GM12891 (cell line): Measurements from ENCODE around the gene ST3GAL3.

ENCODE experiments used
- POLR2A ChIP-seq: IDR thresholded peaks from 2 replicates; pipeline ENCODE4 v1.6.1; 2011; ENCODE audit warnings: low read depth, low read length, control low read depth
- POLR2AphosphoS5 ChIP-seq: IDR thresholded peaks from 2 replicates; pipeline ENCODE4 v1.6.1; 2011; ENCODE audit warnings: low read depth, low read length, control low read depth
- TAF1 ChIP-seq: IDR thresholded peaks from 2 replicates; pipeline ENCODE4 v1.6.1; 2011; ENCODE audit warnings: low read depth, low read length, control low read depth

DNA sequence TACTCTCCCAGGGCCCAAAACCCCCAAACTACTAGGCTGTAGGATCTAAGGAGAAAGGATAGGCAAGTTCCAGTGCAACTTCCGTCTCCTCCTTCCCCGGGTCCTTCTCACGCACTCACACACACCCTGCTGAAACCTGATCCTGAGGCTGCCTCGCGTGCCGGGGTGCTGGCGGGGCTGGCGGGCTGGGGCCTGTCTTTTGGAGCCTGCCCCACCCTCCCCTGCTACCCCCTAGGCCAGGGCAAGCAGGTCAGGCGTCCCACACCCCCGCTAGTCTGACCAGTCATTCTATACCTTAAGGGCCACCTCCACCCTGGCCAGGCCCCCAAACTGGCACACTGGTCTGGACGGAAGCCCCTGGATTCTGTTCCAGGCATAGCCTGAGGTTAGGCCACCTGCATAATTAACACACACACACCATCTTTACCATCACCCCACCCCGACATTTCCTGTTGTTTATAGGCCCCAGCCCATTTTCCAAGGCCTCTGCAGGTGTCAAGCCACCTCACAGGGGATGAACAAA, 178.0 kb downstream of the ST3GAL3 start:
- TF ChIP-seq POLR2A (no peak), POLR2AphosphoS5 (no peak), TAF1 (no peak)
